Trophoblast cell (in vitro differentiated cells and primary cell): ENCODE results near the gene DENND1B.

Experiments
- DNase-seq, 2 donors: peaks; one replicate each; pipeline ENCODE4 v3.0.0-alpha.2; 2016
- H2AFZ ChIP-seq: 2 replicates; pipeline ENCODE4 v1.6.1; 2013; ENCODE audit warnings: low read length, moderate library complexity, mild to moderate bottlenecking; ENCODE audit not compliant: insufficient read depth, poor library complexity
- H2AK5ac ChIP-seq: 2 replicates; pipeline ENCODE4 v1.6.1; 2013; ENCODE audit warnings: mild to moderate bottlenecking, low read length
- H2BK120ac ChIP-seq: 2 replicates; pipeline ENCODE4 v1.6.1; 2013; ENCODE audit warnings: low read length, mild to moderate bottlenecking, moderate library complexity; ENCODE audit not compliant: insufficient read depth, poor library complexity
- H2BK12ac ChIP-seq: 2 replicates; pipeline ENCODE4 v1.6.1; 2013; ENCODE audit warnings: mild to moderate bottlenecking, low read length, moderate library complexity
- H2BK5ac ChIP-seq: 2 replicates; pipeline ENCODE4 v1.6.1; 2013; ENCODE audit warnings: low read length, low read depth, moderate library complexity, mild to moderate bottlenecking; ENCODE audit not compliant: poor library complexity
- H3K14ac ChIP-seq: 2 replicates; pipeline ENCODE4 v1.6.1; 2013; ENCODE audit warnings: mild to moderate bottlenecking, low read length
- H3K18ac ChIP-seq: 2 replicates; pipeline ENCODE4 v1.6.1; 2013; ENCODE audit warnings: mild to moderate bottlenecking, low read length
- H3K23ac ChIP-seq: 2 replicates; pipeline ENCODE4 v1.6.1; 2013; ENCODE audit warnings: low read length
- H3K27ac ChIP-seq: 2 replicates; pipeline ENCODE4 v1.5.1; 2013; ENCODE audit warnings: low read depth, mild to moderate bottlenecking, inconsistent platforms, low read length, moderate library complexity
- H3K27me3 ChIP-seq: 2 replicates; pipeline ENCODE4 v1.6.1; 2013; ENCODE audit warnings: inconsistent platforms, mild to moderate bottlenecking, low read length, moderate library complexity; ENCODE audit not compliant: insufficient read depth
- H3K36me3 ChIP-seq, 2 experiments: 1 replicate in 1 of 2; 2 replicates in 1 of 2; pipeline ENCODE4 v1.6.1; 2013; ENCODE audit warnings: low read length in 2 of 2, mild to moderate bottlenecking in 2 of 2, moderate library complexity in 1 of 2; ENCODE audit not compliant: insufficient read depth in 2 of 2, control insufficient read depth in 1 of 2
- H3K4ac ChIP-seq: 2 replicates; pipeline ENCODE4 v1.6.1; 2013; ENCODE audit warnings: low read depth, mild to moderate bottlenecking, low read length, moderate library complexity
- H3K4me1 ChIP-seq, 2 experiments: 1 replicate in 1 of 2; 2 replicates in 1 of 2; pipeline ENCODE4 v1.6.1; 2013; ENCODE audit warnings: low read length in 2 of 2, mild to moderate bottlenecking in 2 of 2, moderate library complexity in 1 of 2; ENCODE audit not compliant: insufficient read depth in 2 of 2, control insufficient read depth in 1 of 2
- H3K4me2 ChIP-seq: 2 replicates; pipeline ENCODE4 v1.6.1; 2013; ENCODE audit warnings: inconsistent platforms, mild to moderate bottlenecking, low read length, moderate library complexity
- H3K4me3 ChIP-seq: 2 replicates; pipeline ENCODE4 v1.5.1; 2013; ENCODE audit warnings: mild to moderate bottlenecking, low read depth, low read length, inconsistent platforms
- H3K79me1 ChIP-seq: one replicate; pipeline ENCODE4 v1.6.1; 2013; ENCODE audit warnings: low read length
- H3K79me2 ChIP-seq: 2 replicates; pipeline ENCODE4 v1.6.1; 2013; ENCODE audit warnings: low read length, mild to moderate bottlenecking; ENCODE audit not compliant: control insufficient read depth, insufficient read depth, poor library complexity
- H3K9ac ChIP-seq: 2 replicates; pipeline ENCODE4 v1.6.1; 2013; ENCODE audit warnings: mild to moderate bottlenecking, low read length
- H3K9me3 ChIP-seq: 2 replicates; pipeline ENCODE4 v1.6.1; 2013; ENCODE audit warnings: low read depth, mild to moderate bottlenecking, control low read depth, inconsistent platforms, low read length; ENCODE audit not compliant: insufficient read depth
- H4K12ac ChIP-seq: 2 replicates; pipeline ENCODE4 v1.6.1; 2013; ENCODE audit warnings: low read depth, mild to moderate bottlenecking, low read length, moderate library complexity
- H4K8ac ChIP-seq: 2 replicates; pipeline ENCODE4 v1.6.1; 2013; ENCODE audit warnings: low read depth, mild to moderate bottlenecking, low read length, moderate library complexity
- H4K91ac ChIP-seq: one replicate; pipeline ENCODE4 v1.6.1; 2013; ENCODE audit warnings: low read depth, mild to moderate bottlenecking, low read length, moderate library complexity
- WGBS: extraction: QIAGEN DNeasy Blood & Tissue Kit; methylation state at CpG from one replicate; pipeline ENCODE4 v1.1.7; 2013; ENCODE audit warnings: missing lambda C conversion rate; ENCODE audit not compliant: insufficient read length, insufficient coverage; ENCODE audit errors: extremely low coverage; 5-methylcytosine and 5-hydroxymethylcytosine counted together

Gene DENND1B

DNA sequence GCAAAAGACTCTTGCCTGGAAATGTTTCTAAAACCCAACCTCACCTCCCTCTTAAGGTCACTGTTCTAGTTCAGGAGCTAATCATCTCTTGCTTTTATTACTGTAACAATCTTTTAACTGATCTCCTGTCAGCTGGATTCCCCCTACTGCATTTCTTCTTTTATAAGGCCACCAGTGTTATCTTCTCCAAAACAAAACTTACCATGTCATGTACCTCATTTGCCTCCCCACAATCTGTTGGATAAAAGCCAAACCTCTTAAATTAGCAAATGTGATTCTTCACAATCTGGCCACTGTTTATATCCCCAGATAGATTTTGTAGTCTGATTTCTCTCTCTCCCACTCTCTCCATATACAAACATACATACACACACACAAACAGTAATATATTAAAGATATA, 143.3 kb downstream of the DENND1B start:
- DNase-seq: no peak
- no peak overlapping the region for H3K4me3 ChIP-seq
- no peaks in the 10 kb centered on the region for H3K9me3 ChIP-seq
- H3K27me3 ChIP-seq: no peaks in the 10 kb centered on the region
- H3K79me2 ChIP-seq: no peaks in the 10 kb centered on the region
- no peak overlapping the region for H4K8ac ChIP-seq
- H2BK120ac ChIP-seq: no peak overlapping the region
- no peak overlapping the region for H2BK5ac ChIP-seq
- no peak overlapping the region for H2AFZ ChIP-seq
- H3K23ac ChIP-seq: no peak overlapping the region
- no peaks in the 10 kb centered on the region for H3K36me3 ChIP-seq
- no peak overlapping the region for H4K12ac ChIP-seq
- no peak overlapping the region for H2AK5ac ChIP-seq
- no peak overlapping the region for H3K4ac ChIP-seq
- H4K91ac ChIP-seq: no peak overlapping the region
- no peak overlapping the region for H3K27ac ChIP-seq
- no peak overlapping the region for H2BK12ac ChIP-seq
- no peaks in the 10 kb centered on the region for H3K79me1 ChIP-seq
- H3K4me1 ChIP-seq: no peaks in the 10 kb centered on the region
- H3K4me2 ChIP-seq: no peak overlapping the region
- H3K14ac ChIP-seq: no peak overlapping the region
- H3K9ac ChIP-seq: no peak overlapping the region
- no peak overlapping the region for H3K18ac ChIP-seq

DNA sequence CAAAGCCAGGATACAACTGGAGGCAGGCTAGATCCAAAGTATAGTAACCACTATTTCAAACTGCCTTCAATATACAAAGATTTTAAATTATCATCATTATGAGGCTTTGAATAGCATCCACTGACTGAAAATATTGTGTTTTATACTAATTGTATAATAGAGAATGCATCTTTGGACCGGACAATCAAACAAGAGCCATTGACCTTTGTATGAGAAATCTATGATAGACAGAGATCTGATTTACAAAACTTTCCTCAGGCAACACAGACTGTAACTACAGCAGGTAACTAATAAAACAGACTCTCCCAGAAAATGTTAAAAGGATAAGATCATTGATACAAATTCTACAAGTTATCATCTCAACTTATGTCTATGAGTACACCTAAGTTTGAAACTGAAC, 152.9 kb downstream of the DENND1B start:
- Histone ChIP-seq H3K14ac (no peak overlapping the region), H3K27ac (no peak overlapping the region), H3K36me3 (no peaks in the 10 kb centered on the region), H2BK5ac (no peak overlapping the region), H4K8ac (no peak overlapping the region), H3K4ac (no peak overlapping the region), H3K9me3 (no peaks in the 10 kb centered on the region), H3K4me2 (no peak overlapping the region), H3K27me3 (no peaks in the 10 kb centered on the region), H3K79me2 (no peaks in the 10 kb centered on the region), H2AK5ac (no peak overlapping the region), H3K4me1 (no peaks in the 10 kb centered on the region), H4K91ac (no peak overlapping the region), H2AFZ (no peak overlapping the region), H4K12ac (no peak overlapping the region), H3K23ac (no peak overlapping the region), H3K18ac (no peak overlapping the region), H3K4me3 (no peak overlapping the region), H3K79me1 (no peaks in the 10 kb centered on the region), H2BK120ac (no peak overlapping the region), H2BK12ac (no peak overlapping the region), H3K9ac (no peak overlapping the region)
- no CpG with 5 or more reads among the region's 1 CpG for WGBS
- no peak for DNase-seq

DNA sequence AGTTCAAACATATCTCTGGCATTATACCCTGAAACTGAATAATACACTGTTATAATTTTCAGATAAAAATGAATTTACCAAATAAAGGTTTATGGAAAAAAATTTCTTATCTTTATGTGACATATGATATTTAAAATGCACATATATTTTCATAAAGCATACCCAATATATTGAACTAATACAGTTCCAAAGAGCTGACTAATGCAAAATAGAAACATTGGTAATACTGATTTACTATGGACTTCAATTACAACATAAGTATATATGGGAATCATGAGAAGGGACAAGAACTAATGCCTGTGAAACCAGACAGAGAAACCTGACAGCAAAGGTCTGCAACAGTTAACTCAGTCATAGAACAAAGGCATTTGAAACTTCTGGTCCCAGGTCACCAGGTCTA, 153.5 kb downstream of the DENND1B start:
- Histone ChIP-seq H3K18ac (no peak overlapping the region), H3K9me3 (no peaks in the 10 kb centered on the region), H2AFZ (no peak overlapping the region), H2BK120ac (no peak overlapping the region), H3K14ac (no peak overlapping the region), H3K79me2 (no peaks in the 10 kb centered on the region), H3K4ac (no peak overlapping the region), H2BK5ac (no peak overlapping the region), H4K12ac (no peak overlapping the region), H3K36me3 (no peaks in the 10 kb centered on the region), H4K91ac (no peak overlapping the region), H3K9ac (no peak overlapping the region), H3K4me1 (no peaks in the 10 kb centered on the region), H2BK12ac (no peak overlapping the region), H4K8ac (no peak overlapping the region), H3K27me3 (no peaks in the 10 kb centered on the region), H3K23ac (no peak overlapping the region), H2AK5ac (no peak overlapping the region), H3K4me2 (no peak overlapping the region), H3K4me3 (no peak overlapping the region), H3K79me1 (no peaks in the 10 kb centered on the region), H3K27ac (no peak overlapping the region)
- DNase-seq: no peak

DNA sequence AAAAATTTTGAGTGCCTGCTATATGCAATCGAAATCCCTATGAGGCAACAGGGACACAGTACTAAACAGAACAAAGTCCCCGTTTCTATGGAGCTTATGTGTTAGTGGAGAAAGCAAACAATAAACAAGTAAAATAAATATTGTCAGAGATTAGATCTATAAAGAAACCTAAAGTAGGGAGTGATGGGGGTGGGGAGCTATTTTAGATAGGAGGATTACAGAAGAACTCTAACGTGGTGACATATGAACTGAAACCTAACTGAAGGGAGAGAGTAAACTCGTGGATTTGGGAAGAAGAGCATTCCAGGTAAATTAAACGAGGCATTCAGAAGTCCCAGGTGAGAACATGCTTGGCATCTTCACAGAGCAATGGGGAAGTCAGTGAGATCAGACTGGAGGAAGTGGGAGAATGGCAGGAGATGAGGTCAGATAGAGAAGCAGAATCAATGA, 154.5 kb downstream of the DENND1B start:
- Histone ChIP-seq H4K91ac (no peak overlapping the region), H3K23ac (no peak overlapping the region), H3K4me2 (no peak overlapping the region), H2BK120ac (no peak overlapping the region), H3K9me3 (no peaks in the 10 kb centered on the region), H3K79me1 (no peaks in the 10 kb centered on the region), H4K8ac (no peak overlapping the region), H3K4me3 (no peak overlapping the region), H3K4me1 (no peaks in the 10 kb centered on the region), H2AFZ (no peak overlapping the region), H3K4ac (no peak overlapping the region), H4K12ac (no peak overlapping the region), H3K9ac (no peak overlapping the region), H3K36me3 (no peaks in the 10 kb centered on the region), H3K14ac (no peak overlapping the region), H2AK5ac (no peak overlapping the region), H2BK5ac (no peak overlapping the region), H3K18ac (no peak overlapping the region), H3K27me3 (no peaks in the 10 kb centered on the region), H3K27ac (no peak overlapping the region), H2BK12ac (no peak overlapping the region), H3K79me2 (no peaks in the 10 kb centered on the region)
- WGBS: no CpG with 5 or more reads among the region's 5 CpGs
- DNase-seq: no peak
